K562 (cell line): Measurements from ENCODE around the gene CTSW. TPM values are rescaled to one million over a fixed set of nuclear protein-coding genes. Genes with fewer than 3 reads are reported as not detected.
A peak's percentile ranks its signal among the peaks of the same experiment; 100 is the strongest.

Experiments
- BDP1 ChIP-seq: IDR thresholded peaks from 3 replicates; pipeline ENCODE4 v1.6.1; 2011; ENCODE audit not compliant: insufficient read length, insufficient read depth
- CTBP1 ChIP-seq: fragments of 450-650 bp; IDR thresholded peaks from 2 replicates; pipeline ENCODE4 v1.6.1; 2016; ENCODE audit warnings: borderline replicate concordance
- DPF2 ChIP-seq: fragments of 450-650 bp; IDR thresholded peaks from 2 replicates; pipeline ENCODE4 v1.6.1; 2016
- EHMT2 ChIP-seq: fragments of 450-650 bp; IDR thresholded peaks from 2 replicates; pipeline ENCODE4 v1.6.1; 2018; ENCODE audit warnings: antibody characterized with exemption
- FOSL1 ChIP-seq: fragments of 200-800 bp; sonication (Bioruptor generic); conservative IDR thresholded peaks from 2 replicates; pipeline ENCODE4 v1.6.1; 2016; ENCODE audit warnings: missing genetic modification characterization, missing compliant biosample characterization
- FOXJ2 ChIP-seq: fragments of 200-800 bp; sonication (Bioruptor generic); IDR thresholded peaks from 2 replicates; pipeline ENCODE4 v1.6.1; 2016; ENCODE audit warnings: missing genetic modification characterization, missing compliant biosample characterization
- MCM7 ChIP-seq, 2 experiments: fragments of 450-650 bp; IDR thresholded peaks; 2 replicates each; pipeline ENCODE4 v1.6.1; 2016 to 2018
- NELFE ChIP-seq: IDR thresholded peaks from 2 replicates; pipeline ENCODE4 v1.6.1; 2011; ENCODE audit warnings: mild to moderate bottlenecking; ENCODE audit not compliant: insufficient read depth, insufficient read length
- NFE2 ChIP-seq: IDR thresholded peaks from 2 replicates; pipeline ENCODE4 v1.6.1; 2014; ENCODE audit warnings: antibody characterized with exemption, low read depth
- POLR2H ChIP-seq: IDR thresholded peaks from 2 replicates; pipeline ENCODE4 v1.6.1; 2016; ENCODE audit warnings: missing genetic modification characterization, low read depth, mild to moderate bottlenecking, control low read depth, missing compliant biosample characterization, moderate library complexity
- SRSF1 ChIP-seq: fragments of 200-400 bp; formaldehyde crosslinking; IDR thresholded peaks from 2 replicates; pipeline ENCODE4 v1.6.1; 2017; ENCODE audit warnings: mild to moderate bottlenecking, low read depth, low read length, moderate library complexity
- TRIM24 ChIP-seq, 2 experiments: fragments of 450-650 bp; IDR thresholded peaks; 2 replicates each; pipeline ENCODE4 v1.6.1; 2016
- XRCC5 ChIP-seq: fragments of 200-400 bp; formaldehyde crosslinking; IDR thresholded peaks from 2 replicates; pipeline ENCODE4 v1.6.1; 2017; ENCODE audit warnings: low read depth, mild to moderate bottlenecking, low read length
- ZFP36 ChIP-seq: fragments of 150-350 bp; IDR thresholded peaks from 2 replicates; pipeline ENCODE4 v1.6.1; 2018; ENCODE audit warnings: low read length, low read depth; ENCODE audit not compliant: partially characterized antibody
- ZKSCAN1 ChIP-seq: fragments of 150-350 bp; IDR thresholded peaks from 2 replicates; pipeline ENCODE4 v1.6.1; 2016; ENCODE audit warnings: low read depth, low read length
- ZNF354B ChIP-seq: fragments of 250-450 bp; sonication (Bioruptor Pico); IDR thresholded peaks from 2 replicates; pipeline ENCODE4 v1.4.0; 2020
- ZNF445 ChIP-seq: fragments of 250-450 bp; sonication (Bioruptor Pico); IDR thresholded peaks from 2 replicates; pipeline ENCODE4 v1.4.0; 2020; ENCODE audit warnings: low read depth, mild to moderate bottlenecking, moderate library complexity
- polyA plus RNA-seq, 8 experiments: library from polyadenylated mRNA; depleted of rRNA in 4 of 8; stranded (reverse) in 5 of 8; unstranded in 3 of 8; fragments of >200 nt; fragmentation: Nextera tagmentation in 2 of 8; fragmentation: Illumina TruSeq in 1 of 8; extraction: Ambion mirVana in 2 of 8; extraction: Trizol in 1 of 8; gene quantifications; 2 replicates each; pipeline versions ENCODE4 v1.2.1 to v1.2.3, GENCODE V29; 2011 to 2014; ENCODE audit warnings: inconsistent platforms in 1 of 8, missing spikeins in 1 of 8
- total RNA-seq, 7 experiments: library from RNA; depleted of rRNA in 6 of 7; stranded (reverse); fragments of >200 nt in 6 of 7; fragmentation: Illumina TruSeq in 2 of 7; extraction: Trizol in 2 of 7; gene quantifications; 2 replicates each; pipeline versions ENCODE4 v1.2.1 to v1.2.3, GENCODE V29; 2011 to 2021; ENCODE audit warnings: low replicate concordance in 1 of 7
- TF ChIP-seq, protein P1 (sequence below): fragments of 450-650 bp; IDR thresholded peaks from 2 replicates; pipeline ENCODE4 v1.6.1; 2018; ENCODE audit not compliant: partially characterized antibody
- TF ChIP-seq, protein P2 (sequence below), 3 experiments: fragments of 200-800 bp in 1 of 3; sonication (Bioruptor generic) in 1 of 3; sonication (generic) in 1 of 3; formaldehyde crosslinking in 1 of 3; IDR thresholded peaks; 2 replicates each; pipeline versions ENCODE4 v1.6.1 to v1.8.0; 2016 to 2022; ENCODE audit warnings: mild to moderate bottlenecking in 2 of 3, missing compliant biosample characterization in 2 of 3, missing genetic modification characterization in 2 of 3, missing genetic modification reagents in 1 of 3
- TF ChIP-seq, protein P3 (sequence below): sonication (generic); IDR thresholded peaks from 2 replicates; pipeline ENCODE4 v1.6.1; 2016
- TF ChIP-seq, protein P4 (sequence below): fragments of 450-650 bp; IDR thresholded peaks from 2 replicates; pipeline ENCODE4 v1.6.1; 2018; ENCODE audit warnings: mild to moderate bottlenecking, low read depth; ENCODE audit not compliant: partially characterized antibody

Gene CTSW
- total and polyA plus RNA-seq, 9 of the 15 experiments (the other 6 are each of a cell fraction or from before 2014, with no cell fraction given) = 0.04 TPM; not detected in 8

DNA sequence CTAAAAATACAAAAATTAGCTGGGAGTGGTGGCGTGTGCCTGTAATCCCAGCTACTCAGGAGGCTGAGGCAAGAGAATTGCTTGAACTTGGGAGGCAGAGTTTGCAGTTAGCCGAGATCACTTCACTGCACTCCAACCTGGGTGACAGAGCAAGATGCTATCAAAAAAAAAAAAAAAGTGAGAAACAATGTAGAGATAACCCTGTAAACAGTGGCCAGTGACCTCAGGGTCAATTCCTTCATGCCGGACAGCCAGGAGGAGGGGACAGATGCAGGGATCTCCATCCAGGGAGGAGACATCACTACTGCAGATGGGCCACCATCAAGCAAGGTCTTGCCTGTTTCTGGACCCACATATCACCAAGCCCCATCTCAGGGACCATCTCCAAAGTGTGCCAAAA, 31.9 kb upstream of the CTSW start (continued):
- TF ChIP-seq, protein P1, sequence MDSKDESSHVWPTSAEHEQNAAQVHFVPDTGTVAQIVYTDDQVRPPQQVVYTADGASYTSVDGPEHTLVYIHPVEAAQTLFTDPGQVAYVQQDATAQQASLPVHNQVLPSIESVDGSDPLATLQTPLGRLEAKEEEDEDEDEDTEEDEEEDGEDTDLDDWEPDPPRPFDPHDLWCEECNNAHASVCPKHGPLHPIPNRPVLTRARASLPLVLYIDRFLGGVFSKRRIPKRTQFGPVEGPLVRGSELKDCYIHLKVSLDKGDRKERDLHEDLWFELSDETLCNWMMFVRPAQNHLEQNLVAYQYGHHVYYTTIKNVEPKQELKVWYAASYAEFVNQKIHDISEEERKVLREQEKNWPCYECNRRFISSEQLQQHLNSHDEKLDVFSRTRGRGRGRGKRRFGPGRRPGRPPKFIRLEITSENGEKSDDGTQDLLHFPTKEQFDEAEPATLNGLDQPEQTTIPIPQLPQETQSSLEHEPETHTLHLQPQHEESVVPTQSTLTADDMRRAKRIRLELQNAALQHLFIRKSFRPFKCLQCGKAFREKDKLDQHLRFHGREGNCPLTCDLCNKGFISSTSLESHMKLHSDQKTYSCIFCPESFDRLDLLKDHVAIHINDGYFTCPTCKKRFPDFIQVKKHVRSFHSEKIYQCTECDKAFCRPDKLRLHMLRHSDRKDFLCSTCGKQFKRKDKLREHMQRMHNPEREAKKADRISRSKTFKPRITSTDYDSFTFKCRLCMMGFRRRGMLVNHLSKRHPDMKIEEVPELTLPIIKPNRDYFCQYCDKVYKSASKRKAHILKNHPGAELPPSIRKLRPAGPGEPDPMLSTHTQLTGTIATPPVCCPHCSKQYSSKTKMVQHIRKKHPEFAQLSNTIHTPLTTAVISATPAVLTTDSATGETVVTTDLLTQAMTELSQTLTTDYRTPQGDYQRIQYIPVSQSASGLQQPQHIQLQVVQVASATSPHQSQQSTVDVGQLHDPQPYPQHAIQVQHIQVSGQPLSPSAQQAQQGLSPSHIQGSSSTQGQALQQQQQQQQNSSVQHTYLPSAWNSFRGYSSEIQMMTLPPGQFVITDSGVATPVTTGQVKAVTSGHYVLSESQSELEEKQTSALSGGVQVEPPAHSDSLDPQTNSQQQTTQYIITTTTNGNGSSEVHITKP = no peak
- TF ChIP-seq MCM7 (IDR thresholded peaks at IDR 0.05) = no peak
- TF ChIP-seq, protein P2, sequence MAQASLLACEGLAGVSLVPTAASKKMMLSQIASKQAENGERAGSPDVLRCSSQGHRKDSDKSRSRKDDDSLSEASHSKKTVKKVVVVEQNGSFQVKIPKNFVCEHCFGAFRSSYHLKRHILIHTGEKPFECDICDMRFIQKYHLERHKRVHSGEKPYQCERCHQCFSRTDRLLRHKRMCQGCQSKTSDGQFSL (CRISPR knock-in tag; IDR thresholded peaks at IDR 0.05) = no peak
- TF ChIP-seq, protein P2 (tag; IDR thresholded peaks at IDR 0.05) = no peak
- TF ChIP-seq NFE2 = peak; percentile 44; the same call in 1 of the 2 replicates
- peak; percentile 68 for TF ChIP-seq FOXJ2 (tag)
- TF ChIP-seq ZNF445 = no peak
- TF ChIP-seq, protein P3, sequence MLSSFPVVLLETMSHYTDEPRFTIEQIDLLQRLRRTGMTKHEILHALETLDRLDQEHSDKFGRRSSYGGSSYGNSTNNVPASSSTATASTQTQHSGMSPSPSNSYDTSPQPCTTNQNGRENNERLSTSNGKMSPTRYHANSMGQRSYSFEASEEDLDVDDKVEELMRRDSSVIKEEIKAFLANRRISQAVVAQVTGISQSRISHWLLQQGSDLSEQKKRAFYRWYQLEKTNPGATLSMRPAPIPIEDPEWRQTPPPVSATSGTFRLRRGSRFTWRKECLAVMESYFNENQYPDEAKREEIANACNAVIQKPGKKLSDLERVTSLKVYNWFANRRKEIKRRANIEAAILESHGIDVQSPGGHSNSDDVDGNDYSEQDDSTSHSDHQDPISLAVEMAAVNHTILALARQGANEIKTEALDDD = no peak
- no peak for TF ChIP-seq BDP1
- TF ChIP-seq, protein P4, sequence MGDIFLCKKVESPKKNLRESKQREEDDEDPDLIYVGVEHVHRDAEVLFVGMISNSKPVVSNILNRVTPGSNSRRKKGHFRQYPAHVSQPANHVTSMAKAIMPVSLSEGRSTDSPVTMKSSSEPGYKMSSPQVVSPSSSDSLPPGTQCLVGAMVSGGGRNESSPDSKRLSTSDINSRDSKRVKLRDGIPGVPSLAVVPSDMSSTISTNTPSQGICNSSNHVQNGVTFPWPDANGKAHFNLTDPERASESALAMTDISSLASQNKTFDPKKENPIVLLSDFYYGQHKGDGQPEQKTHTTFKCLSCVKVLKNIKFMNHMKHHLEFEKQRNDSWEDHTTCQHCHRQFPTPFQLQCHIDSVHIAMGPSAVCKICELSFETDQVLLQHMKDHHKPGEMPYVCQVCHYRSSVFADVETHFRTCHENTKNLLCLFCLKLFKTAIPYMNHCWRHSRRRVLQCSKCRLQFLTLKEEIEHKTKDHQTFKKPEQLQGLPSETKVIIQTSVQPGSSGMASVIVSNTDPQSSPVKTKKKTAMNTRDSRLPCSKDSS = no peak
- peak; percentile 17; the same call in 1 of the 2 replicates for TF ChIP-seq DPF2
- no peak for TF ChIP-seq ZNF354B (CRISPR knock-in tag)
- no peak for TF ChIP-seq TRIM24 (IDR thresholded peaks at IDR 0.05)
- no peak for TF ChIP-seq NELFE
- TF ChIP-seq ZFP36 = no peak
- no peak for TF ChIP-seq EHMT2
- no peak for TF ChIP-seq XRCC5
- peak; percentile 16; the same call in 1 of the 2 replicates for TF ChIP-seq CTBP1
- TF ChIP-seq SRSF1 = no peak
- TF ChIP-seq POLR2H (tag) = no peak
- TF ChIP-seq FOSL1 (tag) = no peak
- no peak for TF ChIP-seq ZKSCAN1
